Suprapubic skin (tissue), 4 donors: ENCODE measurements around the gene CCDC85C. TPM values are rescaled to one million over a fixed set of nuclear protein-coding genes. Genes with fewer than 3 reads are reported as not detected.

ENCODE experiments used
- DNase-seq, 2 donors: peaks; one replicate each; pipeline ENCODE4 v3.0.0-alpha.2; 2019; ENCODE audit warnings: low spot score in 2 of 2
- H3K27ac ChIP-seq: fragments of 200-600 bp; sonication (generic); one replicate; pipeline ENCODE4 v1.5.1; 2019
- H3K27me3 ChIP-seq: fragments of 200-600 bp; sonication (generic); one replicate; pipeline ENCODE4 v1.5.1; 2019
- H3K36me3 ChIP-seq: fragments of 200-600 bp; sonication (generic); one replicate; pipeline ENCODE4 v1.5.1; 2019
- H3K4me1 ChIP-seq: fragments of 200-600 bp; sonication (generic); one replicate; pipeline ENCODE4 v1.5.1; 2019
- H3K4me3 ChIP-seq: fragments of 200-600 bp; sonication (generic); one replicate; pipeline ENCODE4 v1.5.1; 2019; ENCODE audit warnings: mild to moderate bottlenecking
- H3K9me3 ChIP-seq: fragments of 200-600 bp; sonication (generic); one replicate; pipeline ENCODE4 v1.5.1; 2019
- CTCF ChIP-seq, 2 donors: fragments of 200-600 bp in 1 of 2; fragments of 450-650 bp in 1 of 2; sonication (generic) in 1 of 2; IDR thresholded peaks; one replicate each; pipeline ENCODE4 v1.5.1; 2016 to 2019; ENCODE audit warnings: antibody characterized with exemption in 2 of 2, mild to moderate bottlenecking in 1 of 2, moderate library complexity in 1 of 2
- EP300 ChIP-seq: sonication (generic); formaldehyde crosslinking; IDR thresholded peaks from one replicate; pipeline ENCODE4 v1.6.1; 2017; ENCODE audit warnings: antibody characterized with exemption
- POLR2A ChIP-seq, 2 donors: fragments of 450-650 bp; IDR thresholded peaks; one replicate each; pipeline ENCODE4 v1.6.1; 2017; ENCODE audit warnings: antibody characterized with exemption in 2 of 2, mild to moderate bottlenecking in 2 of 2, moderate library complexity in 2 of 2
- POLR2AphosphoS5 ChIP-seq, 3 donors: sonication (generic); formaldehyde crosslinking; IDR thresholded peaks; one replicate each; pipeline ENCODE4 v1.6.1; 2017; ENCODE audit warnings: antibody characterized with exemption in 3 of 3
- WGBS: methylation state at CpG from one replicate; pipeline ENCODE4 v1.1.5; 2018; 5-methylcytosine and 5-hydroxymethylcytosine counted together
- total RNA-seq, 4 donors: library from RNA; depleted of rRNA; stranded (reverse); fragments of >200 nt; gene quantifications; one replicate each; pipeline ENCODE4 v1.1.0, GENCODE V29; 2016

Gene CCDC85C
- total RNA-seq, 4 donors from 2014 or later: 18.8 to 53.2 (median 48.0) TPM

- Histone ChIP-seq H3K36me3 (no peaks in the 10 kb centered on the region), H3K4me1 (peaks cover 34% of the 10 kb centered on the region), H3K4me3 (no peak overlapping the region), H3K27ac (no peak overlapping the region), H3K27me3 (no peaks in the 10 kb centered on the region), H3K9me3 (no peaks in the 10 kb centered on the region)
- 93% methylated on average over 2 of the region's 2 CpGs for WGBS
- no peak for DNase-seq
- no peak for TF ChIP-seq POLR2A (IDR thresholded peaks at IDR 0.05)
- no peak for TF ChIP-seq CTCF (IDR thresholded peaks at IDR 0.05)
- TF ChIP-seq EP300: no peak
- no peak for TF ChIP-seq POLR2AphosphoS5 (IDR thresholded peaks at IDR 0.05)
These were observed 128.3 kb downstream of the CCDC85C start for GRCh38 chr14:99475660-99476059.

GRCh38 chr14:99475179-99475578, 128.8 kb downstream of the CCDC85C start:
- Histone ChIP-seq H3K4me3 (no peak overlapping the region), H3K27me3 (no peaks in the 10 kb centered on the region), H3K36me3 (no peaks in the 10 kb centered on the region), H3K9me3 (no peaks in the 10 kb centered on the region), H3K27ac (no peak overlapping the region), H3K4me1 (peaks cover 34% of the 10 kb centered on the region)
- DNase-seq: no peak
- no peak for TF ChIP-seq EP300
- no peak for TF ChIP-seq POLR2AphosphoS5 (IDR thresholded peaks at IDR 0.05)
- TF ChIP-seq CTCF (IDR thresholded peaks at IDR 0.05): no peak
- no peak for TF ChIP-seq POLR2A (IDR thresholded peaks at IDR 0.05)
- WGBS: 57% methylated on average over 9 of the region's 9 CpGs

GRCh38 chr14:99473458-99473857, 130.5 kb downstream of the CCDC85C start:
- WGBS: 76% methylated on average over 3 of the region's 3 CpGs
- H3K27me3 ChIP-seq: no peaks in the 10 kb centered on the region
- no peak overlapping the region for H3K27ac ChIP-seq
- no peak for DNase-seq
- no peaks in the 10 kb centered on the region for H3K9me3 ChIP-seq
- TF ChIP-seq POLR2AphosphoS5 (IDR thresholded peaks at IDR 0.05): no peak
- TF ChIP-seq EP300: no peak
- no peak for TF ChIP-seq CTCF (IDR thresholded peaks at IDR 0.05)
- no peak for TF ChIP-seq POLR2A (IDR thresholded peaks at IDR 0.05)
- no peak overlapping the region for H3K4me3 ChIP-seq
- peaks cover 20% of the 10 kb centered on the region for H3K4me1 ChIP-seq
- no peaks in the 10 kb centered on the region for H3K36me3 ChIP-seq

- no peaks in the 10 kb centered on the region for H3K36me3 ChIP-seq
- 89% methylated on average over 4 of the region's 4 CpGs for WGBS
- peaks cover 15% of the 10 kb centered on the region for H3K4me1 ChIP-seq
- DNase-seq: no peak
- H3K9me3 ChIP-seq: no peaks in the 10 kb centered on the region
- no peak for TF ChIP-seq POLR2AphosphoS5 (IDR thresholded peaks at IDR 0.05)
- no peak for TF ChIP-seq POLR2A (IDR thresholded peaks at IDR 0.05)
- no peak for TF ChIP-seq CTCF (IDR thresholded peaks at IDR 0.05)
- no peak for TF ChIP-seq EP300
- H3K27me3 ChIP-seq: no peaks in the 10 kb centered on the region
- H3K4me3 ChIP-seq: no peak overlapping the region
- no peak overlapping the region for H3K27ac ChIP-seq
These were observed 131.1 kb downstream of the CCDC85C start for GRCh38 chr14:99472937-99473336.

- WGBS: 73% methylated on average over 7 of the region's 7 CpGs
- Histone ChIP-seq H3K4me1 (peaks cover 19% of the 10 kb centered on the region), H3K27me3 (no peaks in the 10 kb centered on the region), H3K9me3 (no peaks in the 10 kb centered on the region), H3K27ac (no peak overlapping the region), H3K4me3 (no peak overlapping the region), H3K36me3 (no peaks in the 10 kb centered on the region)
- DNase-seq: no peak
- TF ChIP-seq POLR2A (IDR thresholded peaks at IDR 0.05): no peak
- no peak for TF ChIP-seq POLR2AphosphoS5 (IDR thresholded peaks at IDR 0.05)
- TF ChIP-seq EP300: no peak
- no peak for TF ChIP-seq CTCF (IDR thresholded peaks at IDR 0.05)
These were observed 132.3 kb downstream of the CCDC85C start for GRCh38 chr14:99471731-99472130.
